HG03442 (cell line): ENCODE results near the gene FICD.

ENCODE experiments used
- ATAC-seq: cut with Tn5 transposase; IDR thresholded peaks from one replicate; pipeline ENCODE4 v1.9.1; 2021; ENCODE audit warnings: mild to moderate bottlenecking, moderate library complexity; ENCODE audit not compliant: unreplicated experiment

The FICD gene

GRCh38 chr12:108498136-108498535, 16.9 kb upstream of the FICD start:
- ATAC-seq: no peak

- no peak for ATAC-seq
Observed at GRCh38 chr12:108502922-108503321, 12.2 kb upstream of the FICD start.

DNA sequence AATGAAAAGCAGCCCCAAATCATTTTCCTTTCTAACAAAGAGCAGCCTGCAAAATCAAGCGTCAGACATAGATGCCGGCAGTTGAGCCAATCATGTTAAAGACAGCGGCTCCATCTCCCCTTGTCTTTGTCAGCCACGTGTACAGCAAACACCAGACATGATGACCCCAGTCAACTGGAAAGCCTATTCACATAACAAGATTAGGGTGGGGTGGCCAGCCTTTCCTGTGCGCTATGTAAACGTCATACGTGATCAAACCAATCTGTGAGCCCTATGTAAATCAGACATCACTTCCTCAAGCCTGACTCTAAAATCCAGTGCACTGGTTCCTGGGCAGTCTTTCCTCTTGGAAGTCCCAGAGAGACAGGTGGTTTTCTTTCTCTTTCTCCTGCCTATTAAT, 9.9 kb upstream of the FICD start:
- no peak for ATAC-seq

GRCh38 chr12:108507971-108508642, 7.0 kb upstream of the FICD start:
- ATAC-seq: peak; percentile 43

- ATAC-seq: no peak
Observed at GRCh38 chr12:108509806-108510205, 5.3 kb upstream of the FICD start.

- no peak for ATAC-seq
Observed at GRCh38 chr12:108510836-108511235, 4.2 kb upstream of the FICD start.

DNA sequence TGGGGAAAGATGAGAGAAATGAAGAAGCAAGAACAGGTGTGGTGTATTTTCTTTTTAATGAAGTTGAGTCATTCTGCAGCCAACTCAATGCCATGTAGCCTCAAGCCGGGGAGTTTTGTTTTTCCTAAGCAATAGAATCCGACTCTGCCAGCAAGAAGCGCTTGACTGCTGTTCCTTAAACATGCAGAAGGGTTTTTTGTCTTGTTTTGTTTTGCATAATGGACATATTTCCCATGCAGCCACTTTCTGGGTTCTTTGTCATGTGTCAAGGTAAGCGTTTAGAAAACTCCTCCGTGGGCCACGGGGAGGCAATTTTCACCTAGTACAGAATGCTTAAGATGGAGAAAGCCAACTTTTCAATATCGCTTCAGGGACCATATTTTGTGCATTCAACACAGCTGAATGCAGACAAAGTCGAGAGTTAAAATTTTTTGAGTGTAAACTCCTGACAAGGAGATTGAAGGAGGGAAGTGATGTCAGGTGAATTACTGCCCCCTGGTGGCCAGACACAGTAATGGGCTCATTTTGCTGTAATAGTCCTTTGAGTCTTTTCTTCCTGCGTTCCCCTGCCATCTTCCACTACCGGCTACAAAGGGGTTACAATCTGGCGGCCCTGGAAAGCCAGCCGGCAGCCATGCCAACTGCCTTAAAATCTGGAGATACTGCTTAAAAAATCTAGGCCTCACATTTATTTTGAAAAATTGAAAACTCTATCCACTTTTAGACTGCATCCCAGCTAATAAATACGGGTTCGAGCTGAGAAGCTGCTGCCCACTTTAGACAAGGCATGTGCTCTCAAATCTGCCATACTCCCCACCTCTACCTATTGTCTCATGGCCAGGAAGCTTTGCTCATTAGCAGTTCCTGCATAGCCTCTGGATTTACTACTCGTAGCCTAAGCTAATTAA, 3.2 kb upstream of the FICD start:
- ATAC-seq: no peak

DNA sequence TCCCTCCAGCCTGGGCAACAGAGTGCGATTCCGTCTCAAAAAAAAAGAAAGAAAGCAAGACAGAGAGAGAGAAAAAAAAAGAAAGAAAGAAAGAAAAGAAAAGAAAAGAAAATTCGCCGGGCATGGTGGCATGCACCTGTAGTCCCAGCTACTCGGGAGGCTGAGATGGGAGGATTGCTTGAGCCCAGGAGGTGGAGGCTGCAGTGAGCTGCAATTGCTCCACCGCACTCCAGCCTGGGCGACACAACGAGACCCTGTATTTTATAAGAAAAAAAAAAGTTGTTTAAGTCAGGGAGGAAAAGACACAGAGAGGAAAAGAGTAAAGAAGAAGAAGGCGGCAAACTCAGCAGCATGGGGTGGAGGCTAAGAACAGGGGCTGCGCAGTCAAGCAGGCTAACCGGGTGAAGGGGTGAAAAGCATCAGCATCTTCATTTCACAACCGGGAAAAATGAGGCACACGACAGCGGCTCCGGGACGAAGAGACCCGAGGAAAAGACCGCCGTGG, 557 bp upstream of the FICD start:
- ATAC-seq: no peak

DNA sequence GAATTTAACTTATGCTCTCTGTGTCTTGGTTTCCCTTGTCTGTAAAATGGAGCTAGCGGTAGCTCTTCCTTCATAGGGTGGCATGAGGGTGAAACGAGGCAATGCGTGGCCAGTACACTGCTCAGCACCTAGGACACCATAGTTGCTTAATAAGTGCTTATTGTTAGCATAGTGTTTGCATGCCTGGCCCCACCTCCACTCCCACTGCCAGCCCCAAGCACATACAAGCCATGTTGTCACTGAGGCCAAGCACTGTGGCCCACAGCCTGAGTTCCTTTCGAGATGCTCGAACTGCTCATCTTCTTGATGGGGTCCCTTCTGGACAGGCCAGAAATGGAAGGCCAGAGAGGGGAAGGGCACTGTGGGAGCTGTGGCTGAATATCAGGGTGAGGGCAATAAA, 839 bp downstream of the FICD start:
- ATAC-seq: no peak

GRCh38 chr12:108516511-108517275, 1.6 kb downstream of the FICD start:
- no peak for ATAC-seq

- ATAC-seq: no peak
Observed at GRCh38 chr12:108517288-108518100, 2.4 kb downstream of the FICD start.

DNA sequence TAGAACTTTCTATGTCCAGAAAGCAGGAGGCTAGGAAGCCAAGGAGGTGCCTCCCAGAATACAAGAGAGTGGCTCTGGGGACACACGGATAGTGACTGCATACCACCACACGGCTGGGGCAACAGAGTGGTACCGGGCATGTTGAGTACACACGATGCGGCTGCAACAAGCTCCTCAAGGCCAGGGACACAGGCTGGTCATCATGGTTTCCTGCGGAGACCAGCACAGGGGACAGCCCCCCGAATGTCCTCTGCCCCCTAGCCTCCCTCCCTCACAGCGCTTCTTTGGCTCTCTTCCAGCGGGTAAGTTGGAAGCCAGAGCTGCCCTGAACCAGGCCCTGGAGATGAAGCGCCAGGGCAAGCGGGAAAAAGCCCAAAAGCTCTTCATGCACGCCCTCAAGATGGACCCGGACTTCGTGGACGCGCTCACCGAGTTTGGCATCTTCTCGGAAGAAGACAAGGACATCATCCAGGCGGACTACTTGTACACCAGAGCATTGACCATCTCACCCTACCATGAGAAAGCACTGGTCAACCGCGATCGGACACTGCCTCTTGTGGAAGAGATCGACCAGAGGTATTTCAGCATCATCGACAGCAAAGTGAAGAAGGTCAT, 3.1 kb downstream of the FICD start:
- no peak for ATAC-seq

GRCh38 chr12:108518716-108519496, 3.8 kb downstream of the FICD start:
- no peak for ATAC-seq

DNA sequence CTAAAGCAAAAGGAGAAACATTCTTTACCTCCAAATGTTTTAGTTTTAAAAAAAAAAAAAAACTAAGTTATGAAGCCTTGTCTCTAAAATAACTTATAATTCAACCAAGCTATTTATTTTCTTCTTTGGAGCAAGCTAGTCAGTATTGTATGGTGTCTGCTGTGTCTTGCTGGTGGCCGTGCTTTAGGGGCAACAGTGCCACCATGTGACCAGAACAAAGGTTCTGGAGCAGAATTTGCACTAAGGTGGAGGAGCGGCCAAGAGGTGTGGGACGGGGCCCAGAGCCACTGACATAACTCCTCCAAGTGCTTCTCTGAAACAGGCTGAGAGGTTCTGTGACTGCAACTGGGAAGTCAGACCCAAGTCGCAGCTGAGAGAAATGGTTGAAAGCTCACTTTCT, 4.5 kb downstream of the FICD start:
- ATAC-seq: no peak

- no peak for ATAC-seq
Observed at GRCh38 chr12:108523365-108523764, 8.3 kb downstream of the FICD start.

DNA sequence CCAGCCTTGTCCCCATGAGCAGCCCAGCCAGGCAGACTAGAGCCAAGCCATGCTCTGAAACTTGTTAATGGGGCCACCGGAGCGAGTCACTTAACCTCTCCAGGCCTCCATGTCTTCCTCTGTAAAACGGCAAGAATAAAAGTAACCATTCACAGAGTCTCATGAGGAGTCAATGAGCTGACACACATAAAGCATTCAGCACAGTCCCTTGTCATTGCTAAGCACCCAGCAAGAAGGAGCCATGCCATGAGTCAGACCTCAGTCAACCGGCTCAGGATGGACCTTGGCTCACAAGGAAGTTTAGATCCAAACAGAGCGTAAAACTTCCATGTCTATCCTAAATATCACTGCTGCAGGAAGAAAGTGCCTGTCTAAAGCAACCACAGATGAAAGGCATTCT, 10.6 kb downstream of the FICD start:
- ATAC-seq: no peak

- no peak for ATAC-seq
Observed at GRCh38 chr12:108526482-108527165, 11.5 kb downstream of the FICD start.

GRCh38 chr12:108527166-108527496, 12.1 kb downstream of the FICD start:
- ATAC-seq: no peak

DNA sequence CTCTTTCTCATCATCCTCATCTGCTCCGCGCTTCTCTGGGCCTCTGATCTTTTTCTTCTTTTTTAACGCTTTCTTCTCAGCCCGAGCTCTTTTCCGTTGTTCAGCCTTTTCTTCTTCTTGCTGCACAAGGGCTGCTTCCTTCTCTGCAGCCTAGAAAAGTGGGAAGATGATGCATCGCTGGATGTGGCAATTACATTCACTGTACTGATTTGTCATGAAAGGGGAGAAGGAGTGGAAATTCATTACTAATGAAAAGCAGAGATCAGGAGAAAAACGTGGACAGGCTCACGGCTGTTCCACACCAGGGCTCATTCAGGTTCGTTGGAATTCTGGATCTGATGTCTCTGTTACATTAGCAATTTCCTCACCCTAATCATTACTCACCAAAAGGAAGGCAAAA, 15.1 kb downstream of the FICD start:
- ATAC-seq: no peak
